Measurements from ENCODE around the gene AP3D1.

Gene AP3D1

GRCh38 chr19:2058570-2059421 is 92.6 kb downstream of the AP3D1 start:
- DNase-seq = no peak

GRCh38 chr19:2057484-2058469 is 93.6 kb downstream of the AP3D1 start:
- peak; percentile 52 for DNase-seq

GRCh38 chr19:2056837-2057192 is 94.6 kb downstream of the AP3D1 start:
- DNase-seq = no peak

- no peak for DNase-seq
Observed at GRCh38 chr19:2055931-2056836, 95.2 kb downstream of the AP3D1 start.

DNA sequence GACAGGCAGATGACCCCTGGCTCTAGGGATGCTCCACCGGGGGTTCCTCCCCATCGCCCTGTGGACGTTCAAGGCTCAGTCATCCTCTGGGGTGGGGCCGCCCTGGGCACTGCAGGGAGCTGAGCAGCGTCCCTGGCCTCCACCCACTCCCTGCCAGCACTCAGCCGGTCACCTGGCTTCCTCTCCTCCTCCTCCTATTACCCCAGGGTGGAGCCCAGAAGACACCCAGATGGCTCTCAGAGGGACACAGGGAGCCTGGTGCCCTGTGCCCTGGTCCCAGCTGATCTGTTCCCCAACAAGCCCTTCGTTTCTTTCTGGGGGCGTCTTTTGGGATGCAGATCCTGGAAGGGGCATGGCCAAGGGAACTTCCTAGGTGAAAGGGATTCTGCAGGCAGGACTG is 96.6 kb downstream of the AP3D1 start:
- no peak for DNase-seq

DNA sequence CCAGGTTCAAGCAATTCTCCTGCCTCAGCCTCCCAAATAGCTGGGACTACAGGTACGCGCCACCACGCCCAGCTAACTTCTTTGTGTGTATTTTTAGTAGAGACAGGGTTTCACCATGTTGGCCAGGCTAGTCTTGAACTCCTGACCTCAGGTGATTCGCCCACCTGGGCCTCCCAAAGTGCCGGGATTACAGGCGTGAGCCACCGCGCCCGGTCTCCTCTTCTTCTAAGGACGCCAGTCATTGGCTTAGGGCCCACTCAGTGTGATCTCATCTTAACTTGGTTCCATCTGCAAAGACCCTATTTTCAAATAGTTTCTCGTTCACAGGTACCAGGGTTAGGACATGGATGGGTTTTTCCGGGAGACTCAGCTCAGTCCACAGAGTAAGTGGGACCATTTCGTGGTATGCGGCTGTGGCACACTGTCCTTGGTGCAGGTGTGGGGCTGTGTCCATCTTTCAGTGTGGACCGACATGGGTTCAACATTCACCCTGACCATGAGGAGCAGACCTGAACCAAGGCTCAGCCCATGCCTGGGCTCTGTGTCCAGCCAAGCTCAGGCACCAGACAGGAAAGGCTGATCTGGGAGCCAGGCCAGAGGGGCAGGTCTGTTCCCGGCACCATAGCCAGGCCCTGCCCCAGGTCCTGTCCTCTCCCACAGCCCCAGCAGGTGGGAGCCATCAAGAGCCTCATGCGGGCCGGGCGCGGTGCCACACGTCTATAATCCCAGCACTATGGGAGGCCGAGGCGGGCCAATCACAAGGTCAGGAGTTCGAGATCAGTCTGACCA is 97.6 kb downstream of the AP3D1 start:
- no peak for DNase-seq

GRCh38 chr19:2051773-2052704 is 99.3 kb downstream of the AP3D1 start:
- peak; percentile 72 for DNase-seq

DNA sequence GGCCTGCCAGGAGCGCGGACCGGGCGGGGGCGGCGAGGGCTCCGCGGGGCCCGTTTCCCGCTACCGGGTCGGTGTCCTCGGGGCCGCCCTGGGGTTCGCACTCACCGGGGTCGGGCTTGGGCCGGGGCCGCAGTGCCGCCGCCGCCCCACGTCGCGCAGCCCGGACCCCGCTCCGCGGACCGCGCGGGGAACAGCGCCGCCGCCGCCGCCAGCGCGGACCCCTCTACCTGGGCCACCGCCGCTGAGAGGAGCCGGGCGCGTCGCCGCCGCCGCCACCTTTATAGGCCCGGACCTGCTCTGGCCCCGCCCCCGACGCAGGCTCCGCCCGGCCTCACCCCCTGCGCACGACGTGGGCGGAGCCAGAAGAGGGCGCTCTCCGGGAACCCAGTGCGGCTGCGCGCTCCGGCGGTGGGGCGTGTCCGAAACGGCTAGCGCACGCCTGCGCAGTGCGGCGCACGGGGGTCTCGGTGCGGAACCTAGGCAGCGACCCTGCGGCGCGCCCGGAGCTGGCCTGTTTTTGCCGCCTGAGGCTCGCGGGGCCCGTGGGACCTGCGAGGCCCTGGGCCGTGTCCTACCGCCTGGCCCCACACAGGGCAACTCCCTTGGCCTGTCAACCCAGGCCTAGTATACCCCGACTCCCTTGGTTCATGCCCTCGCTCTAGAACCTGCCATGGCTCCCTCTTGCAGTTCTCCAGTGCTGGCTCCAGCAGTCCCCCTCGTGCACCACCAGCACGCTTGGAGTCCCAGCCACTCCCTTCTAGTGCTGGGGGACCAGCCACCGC is 100.2 kb downstream of the AP3D1 start, which contains the start of gene MKNK2:
TSS of gene MKNK2 (minus strand) at position 254 of the 782 bp plus-strand sequence. CDS start 393 bp downstream, outside the sequence.
- peak; percentile 100 for DNase-seq
